Endothelial cell of umbilical vein (primary cell): ENCODE results near the gene FYN. TPM values are rescaled to one million over a fixed set of nuclear protein-coding genes. Genes with fewer than 3 reads are reported as not detected.

Experiments
- BruUV-seq: library from RNA; stranded (reverse); fragments of 400-500 nt; replicated peaks from 2 replicates; lab custom pipeline; 2021; lab: Mats Ljungman, UMichigan
- CTCF ChIA-PET: fragments of 300-600, 350-600 bp; sonication (Branson Sonifier 250); formaldehyde crosslinking; loops from one replicate; lab custom pipeline; 2021; ENCODE audit warnings: antibody characterized with exemption, inconsistent platforms; lab: Charles Lee
- POLR2A ChIA-PET: fragments of 300-600, 350-600 bp; sonication (Branson Sonifier 250); formaldehyde crosslinking; loops from one replicate; lab custom pipeline; 2021; ENCODE audit warnings: antibody characterized with exemption, inconsistent platforms; lab: Charles Lee
- DNase-seq: peaks from one replicate; pipeline ENCODE4 v3.0.0-alpha.2; 2011; ENCODE audit warnings: low read depth, low spot score
- FAIRE-seq: peaks from 2 replicates; lab custom pipeline; 2011; peaks lifted over from hg19 to GRCh38; lab: Jason Lieb, UNC
- H2AFZ ChIP-seq: 2 replicates; pipeline ENCODE4 v1.6.0; 2012; ENCODE audit warnings: low read depth, low read length, control low read depth, inconsistent platforms
- H3K27ac ChIP-seq: 2 replicates; pipeline ENCODE4 v1.5.1; 2011; ENCODE audit warnings: low read depth, mild to moderate bottlenecking, control low read depth, low read length, moderate library complexity; ENCODE audit not compliant: insufficient read depth
- H3K27me3 ChIP-seq, 2 experiments: 2 replicates each; pipeline versions ENCODE4 v1.6.0 to v1.6.1; 2011; ENCODE audit warnings: low read length in 2 of 2, mixed read lengths in 1 of 2; ENCODE audit not compliant: control insufficient read depth in 2 of 2, insufficient read depth in 2 of 2
- H3K36me3 ChIP-seq, 2 experiments: 2 replicates in 1 of 2; 3 replicates in 1 of 2; pipeline ENCODE4 v1.5.1; 2011; ENCODE audit warnings: low read length in 2 of 2, mild to moderate bottlenecking in 1 of 2, moderate library complexity in 1 of 2; ENCODE audit not compliant: control insufficient read depth in 2 of 2, insufficient read depth in 2 of 2; ENCODE audit errors: extremely low read depth in 1 of 2
- H3K4me1 ChIP-seq: 3 replicates; pipeline ENCODE4 v1.5.1; 2011; ENCODE audit warnings: mild to moderate bottlenecking, low read length; ENCODE audit not compliant: control insufficient read depth, insufficient read depth; ENCODE audit errors: extremely low read depth
- H3K4me2 ChIP-seq: 2 replicates; pipeline ENCODE4 v1.6.1; 2011; ENCODE audit warnings: low read length, control low read depth, mixed read lengths; ENCODE audit not compliant: insufficient read depth
- H3K4me3 ChIP-seq, 3 experiments: fragments of 200-600 bp in 1 of 3; sonication (generic), shearing (Covaris generic) in 1 of 3; replicated peaks in 1 of 3; 2 replicates each; pipeline ENCODE4 v1.5.1; 2011 to 2016; ENCODE audit warnings: control low read depth in 3 of 3, low read length in 3 of 3, mild to moderate bottlenecking in 2 of 3, inconsistent platforms in 1 of 3, low read depth in 1 of 3, moderate library complexity in 1 of 3; ENCODE audit not compliant: insufficient read depth in 1 of 3
- H3K79me2 ChIP-seq: 2 replicates; pipeline ENCODE4 v1.6.0; 2012; ENCODE audit warnings: low read length, inconsistent platforms; ENCODE audit not compliant: control insufficient read depth, insufficient read depth
- H3K9ac ChIP-seq: replicated peaks from 2 replicates; pipeline ENCODE3; 2011; ENCODE audit warnings: low read length, control low read depth; ENCODE audit not compliant: insufficient read depth; ENCODE audit errors: extremely low read depth
- H3K9me1 ChIP-seq: replicated peaks from 3 replicates; pipeline ENCODE4 v1.6.0; 2011; ENCODE audit warnings: mild to moderate bottlenecking, low read length; ENCODE audit not compliant: control insufficient read depth, insufficient read depth; ENCODE audit errors: extremely low read depth
- H3K9me3 ChIP-seq: replicated peaks from 2 replicates; pipeline ENCODE4 v1.5.1; 2012; ENCODE audit warnings: low read length, inconsistent platforms; ENCODE audit not compliant: control insufficient read depth, insufficient read depth
- H4K20me1 ChIP-seq: replicated peaks from 2 replicates; pipeline ENCODE3; 2011; ENCODE audit warnings: mild to moderate bottlenecking, low read length; ENCODE audit not compliant: control insufficient read depth, insufficient read depth; ENCODE audit errors: extremely low read depth
- EZH2 ChIP-seq: IDR thresholded peaks from 2 replicates; pipeline ENCODE4 v1.6.1; 2012; ENCODE audit warnings: borderline replicate concordance, low read depth, mild to moderate bottlenecking, moderate library complexity, low read length, inconsistent platforms; ENCODE audit not compliant: severe bottlenecking
- FOS ChIP-seq: IDR thresholded peaks from 2 replicates; pipeline ENCODE4 v1.6.1; 2011; ENCODE audit warnings: mild to moderate bottlenecking, low read length, moderate library complexity, borderline replicate concordance; ENCODE audit not compliant: insufficient read depth
- GATA2 ChIP-seq: IDR thresholded peaks from 2 replicates; pipeline ENCODE4 v1.7.0; 2011; ENCODE audit warnings: low read depth, mild to moderate bottlenecking, moderate library complexity, mixed read lengths, low read length; ENCODE audit not compliant: insufficient read length, insufficient read depth
- JUN ChIP-seq: IDR thresholded peaks from 2 replicates; pipeline ENCODE4 v1.6.1; 2011; ENCODE audit warnings: borderline replicate concordance, low read depth; ENCODE audit not compliant: insufficient read length, insufficient read depth
- MYC ChIP-seq: IDR thresholded peaks from one replicate; pipeline ENCODE4 v1.6.1; 2011; ENCODE audit warnings: mild to moderate bottlenecking, low read depth, low read length
- POLR2A ChIP-seq: IDR thresholded peaks from 2 replicates; pipeline ENCODE4 v1.6.1; 2012; ENCODE audit warnings: low read depth, mild to moderate bottlenecking, control low read depth, low read length
- POLR2AphosphoS5 ChIP-seq: IDR thresholded peaks from 2 replicates; pipeline ENCODE4 v1.6.1; 2012; ENCODE audit warnings: low read depth, mild to moderate bottlenecking, control low read depth, low read length, moderate library complexity; ENCODE audit not compliant: insufficient read depth
- dilution Hi-C: fragments of 300-500 bp; cut with MboI; formaldehyde crosslinking; loops from one replicate; pipeline ENCODE4 v1.15.0; 2019; ENCODE audit warnings: low sequenced_read_pairs; ENCODE audit not compliant: extremely low pct_ligation_motif_present
- intact Hi-C: fragments of 100-400 bp; cut with micrococcal nuclease; formaldehyde crosslinking; loops from one replicate; pipeline ENCODE4 v1.10.0; 2022
- polyA plus RNA-seq, 4 experiments: library from polyadenylated mRNA; depleted of rRNA in 3 of 4; stranded (reverse) in 3 of 4; unstranded in 1 of 4; fragments of >200 nt; gene quantifications; 2 replicates each; pipeline versions ENCODE4 v1.2.1 to v1.2.3, GENCODE V29; 2011 to 2012; ENCODE audit warnings: missing spikeins in 1 of 4
- total RNA-seq: library from RNA; stranded (reverse); gene quantifications from 2 replicates; pipeline ENCODE4 v1.2.3, GENCODE V29; 2021
- TF ChIP-seq, protein P1 (sequence below): IDR thresholded peaks from 2 replicates; pipeline ENCODE4 v1.6.1; 2011; ENCODE audit not compliant: insufficient read depth, insufficient read length
- TF ChIP-seq, protein P2 (sequence below), 2 donors: IDR thresholded peaks; 1 replicate in 1 of 2; 2 replicates in 1 of 2; pipeline ENCODE4 v1.5.1; 2011; ENCODE audit warnings: low read length in 2 of 2, mild to moderate bottlenecking in 2 of 2, moderate library complexity in 2 of 2, control low read depth in 1 of 2, inconsistent platforms in 1 of 2, low read depth in 1 of 2; ENCODE audit not compliant: insufficient read depth in 1 of 2; ENCODE audit errors: extremely low read depth in 1 of 2

FYN gene
- total and polyA plus RNA-seq, 2 donors (not counting 3 experiments of a cell fraction or from before 2014, with no cell fraction given), result 69.0 to 143 TPM

GRCh38 chr6:111750153-111750552, 123.1 kb downstream of the FYN start:
- peaks cover 3% of the 10 kb centered on the region for H3K79me2 ChIP-seq
- H4K20me1 ChIP-seq, result no peaks in the 10 kb centered on the region
- CTCF ChIA-PET, result interaction anchor here (0.7 to 2.4 kb wide), 2 partner anchors 293 to 508 kb away, joined by 3 to 9 read pairs; no protein-coding TSS in a partner anchor
- H3K27ac ChIP-seq, result peak overlapping the region; percentile 75
- no peaks in the 10 kb centered on the region for H3K9me3 ChIP-seq
- H2AFZ ChIP-seq, result no peak overlapping the region
- BruUV-seq, result no TSS peak
- H3K9ac ChIP-seq, result no peak overlapping the region
- FAIRE-seq, result no peak
- no peak overlapping the region for H3K4me3 ChIP-seq
- H3K9me1 ChIP-seq, result no peaks in the 10 kb centered on the region
- POLR2A ChIA-PET, result no interaction called here
- peaks cover 75% of the 10 kb centered on the region for H3K4me1 ChIP-seq
- H3K36me3 ChIP-seq, result no peaks in the 10 kb centered on the region
- H3K4me2 ChIP-seq, result no peak overlapping the region
- TF ChIP-seq GATA2 (no peak), POLR2AphosphoS5 (no peak), MYC (no peak), JUN (no peak), FOS (no peak), EZH2 (no peak), POLR2A (no peak)
- TF ChIP-seq, protein P1, sequence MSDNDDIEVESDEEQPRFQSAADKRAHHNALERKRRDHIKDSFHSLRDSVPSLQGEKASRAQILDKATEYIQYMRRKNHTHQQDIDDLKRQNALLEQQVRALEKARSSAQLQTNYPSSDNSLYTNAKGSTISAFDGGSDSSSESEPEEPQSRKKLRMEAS, result no peak
- TF ChIP-seq, protein P2, sequence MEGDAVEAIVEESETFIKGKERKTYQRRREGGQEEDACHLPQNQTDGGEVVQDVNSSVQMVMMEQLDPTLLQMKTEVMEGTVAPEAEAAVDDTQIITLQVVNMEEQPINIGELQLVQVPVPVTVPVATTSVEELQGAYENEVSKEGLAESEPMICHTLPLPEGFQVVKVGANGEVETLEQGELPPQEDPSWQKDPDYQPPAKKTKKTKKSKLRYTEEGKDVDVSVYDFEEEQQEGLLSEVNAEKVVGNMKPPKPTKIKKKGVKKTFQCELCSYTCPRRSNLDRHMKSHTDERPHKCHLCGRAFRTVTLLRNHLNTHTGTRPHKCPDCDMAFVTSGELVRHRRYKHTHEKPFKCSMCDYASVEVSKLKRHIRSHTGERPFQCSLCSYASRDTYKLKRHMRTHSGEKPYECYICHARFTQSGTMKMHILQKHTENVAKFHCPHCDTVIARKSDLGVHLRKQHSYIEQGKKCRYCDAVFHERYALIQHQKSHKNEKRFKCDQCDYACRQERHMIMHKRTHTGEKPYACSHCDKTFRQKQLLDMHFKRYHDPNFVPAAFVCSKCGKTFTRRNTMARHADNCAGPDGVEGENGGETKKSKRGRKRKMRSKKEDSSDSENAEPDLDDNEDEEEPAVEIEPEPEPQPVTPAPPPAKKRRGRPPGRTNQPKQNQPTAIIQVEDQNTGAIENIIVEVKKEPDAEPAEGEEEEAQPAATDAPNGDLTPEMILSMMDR (IDR thresholded peaks at IDR 0.05; ENCODE audit: extremely low read depth in 1 of 2, insufficient read depth in 1 of 2, low read depth in 1 of 2, low read length in 2 of 2), result no peak
- intact Hi-C loops, result no loop called here
- DNase-seq, result no peak
- no peaks in the 10 kb centered on the region for H3K27me3 ChIP-seq
- dilution Hi-C loops, result no loop called here
